K562 (cell line): ENCODE data around the gene ZNF326. TPM values are rescaled to one million over a fixed set of nuclear protein-coding genes. Genes with fewer than 3 reads are reported as not detected.

ENCODE experiments used
- ATAC-seq: fragments of 200-7000 bp; cut with Tn5 transposase; 3 replicates; pipeline ENCODE4 v1.9.1; 2020; ENCODE audit warnings: moderate library complexity
- BruUV-seq: library from RNA; stranded (reverse); fragments of 400-500 nt; replicated peaks from 2 replicates; lab custom pipeline; 2021; lab: Mats Ljungman, UMichigan
- CTCF ChIA-PET: fragments of 300-600 bp; formaldehyde crosslinking; extraction: SDS; loops from one replicate; lab custom pipeline; 2021; ENCODE audit warnings: low intra/inter-chr PET ratio; lab: Yijun Ruan, JAX
- POLR2A ChIA-PET: fragments of 300-600, 350-650 bp; sonication (Branson Sonifier 250); formaldehyde crosslinking; extraction: SDS; loops from one replicate; lab custom pipeline; 2021; ENCODE audit warnings: antibody characterized with exemption, inconsistent platforms; lab: Yijun Ruan, JAX
- DNase-seq, 4 experiments: peaks; one replicate each; pipeline versions ENCODE4 v3.0.0 to v3.0.0-alpha.2; 2011 to 2018; ENCODE audit warnings: low spot score in 3 of 4, mixed read lengths in 3 of 4; ENCODE audit errors: extremely low read depth in 1 of 4
- FAIRE-seq: peaks from 2 replicates; lab custom pipeline; 2011; peaks lifted over from hg19 to GRCh38; lab: Jason Lieb, UNC
- H2AFZ ChIP-seq: 2 replicates; pipeline ENCODE4 v1.6.0; 2011; ENCODE audit warnings: low read depth, low read length, control low read depth, inconsistent platforms
- H3K27ac ChIP-seq: fragments of 200-600 bp; 3 replicates; pipeline ENCODE4 v1.8.0; 2011; ENCODE audit warnings: low read depth, mild to moderate bottlenecking, control low read depth, inconsistent platforms, low read length, moderate library complexity, mixed read lengths; ENCODE audit errors: extremely low read depth
- H3K27me3 ChIP-seq, 2 experiments: fragments of 300-600 bp in 1 of 2; 2 replicates in 1 of 2; 3 replicates in 1 of 2; pipeline versions ENCODE4 v1.6.0 to v1.8.0; 2011; ENCODE audit warnings: inconsistent platforms in 2 of 2, low read length in 2 of 2, mild to moderate bottlenecking in 1 of 2, mixed read lengths in 1 of 2, moderate library complexity in 1 of 2; ENCODE audit not compliant: control insufficient read depth in 2 of 2, insufficient read depth in 2 of 2
- H3K36me3 ChIP-seq: fragments of 300-600 bp; 3 replicates; pipeline ENCODE4 v1.8.0; 2011; ENCODE audit warnings: mild to moderate bottlenecking, low read length, inconsistent platforms; ENCODE audit not compliant: control insufficient read depth, insufficient read depth
- H3K4me1 ChIP-seq, 2 experiments: fragments of 200-600 bp in 1 of 2; replicated peaks in 1 of 2; 2 replicates in 1 of 2; 3 replicates in 1 of 2; pipeline versions ENCODE4 v1.5.1 to v1.8.0; 2011; ENCODE audit warnings: inconsistent platforms in 2 of 2, low read length in 2 of 2, mild to moderate bottlenecking in 1 of 2, mixed read lengths in 1 of 2, moderate library complexity in 1 of 2; ENCODE audit not compliant: control insufficient read depth in 2 of 2, insufficient read depth in 2 of 2
- H3K4me2 ChIP-seq: 2 replicates; pipeline ENCODE4 v1.6.1; 2011; ENCODE audit warnings: low read length, control low read depth, inconsistent platforms, mixed read lengths; ENCODE audit not compliant: insufficient read depth
- H3K4me3 ChIP-seq: fragments of 200-600 bp; sonication (generic), shearing (Covaris generic); 2 replicates; pipeline ENCODE4 v1.5.1; 2016; ENCODE audit warnings: control low read depth, inconsistent platforms
- H3K79me2 ChIP-seq: fragments of 200-600 bp; 3 replicates; pipeline ENCODE4 v1.8.0; 2011; ENCODE audit warnings: low read length, inconsistent platforms; ENCODE audit not compliant: control insufficient read depth, insufficient read depth
- H3K9ac ChIP-seq, 2 experiments: 2 replicates each; pipeline versions ENCODE4 v1.6.0 to v1.6.1; 2011; ENCODE audit warnings: low read depth in 2 of 2, low read length in 2 of 2, control low read depth in 1 of 2, inconsistent platforms in 1 of 2, mild to moderate bottlenecking in 1 of 2, mixed read lengths in 1 of 2; ENCODE audit not compliant: insufficient read depth in 1 of 2
- H3K9me1 ChIP-seq: one replicate; pipeline ENCODE4 v1.6.0; 2011; ENCODE audit warnings: inconsistent platforms, mild to moderate bottlenecking, low read length, moderate library complexity; ENCODE audit not compliant: control insufficient read depth, insufficient read depth
- H3K9me3 ChIP-seq: replicated peaks from 2 replicates; pipeline ENCODE4 v1.5.1; 2011; ENCODE audit warnings: low read depth, low read length, inconsistent platforms; ENCODE audit not compliant: control insufficient read depth, insufficient read depth
- H4K20me1 ChIP-seq: replicated peaks from 2 replicates; pipeline ENCODE4 v1.6.1; 2011; ENCODE audit warnings: low read length, inconsistent platforms, mixed read lengths; ENCODE audit not compliant: control insufficient read depth, insufficient read depth
- ARID1B ChIP-seq: fragments of 450-650 bp; IDR thresholded peaks from 2 replicates; pipeline ENCODE4 v1.6.1; 2016; ENCODE audit warnings: antibody characterized with exemption, mild to moderate bottlenecking, inconsistent platforms
- CLOCK ChIP-seq: fragments of 250-450 bp; sonication (Bioruptor Pico); IDR thresholded peaks from 2 replicates; pipeline ENCODE4 v1.4.0; 2020; ENCODE audit warnings: mild to moderate bottlenecking, moderate library complexity, borderline replicate concordance
- FOXA1 ChIP-seq: fragments of 450-650 bp; IDR thresholded peaks from 2 replicates; pipeline ENCODE4 v1.6.1; 2016; ENCODE audit warnings: mild to moderate bottlenecking, borderline replicate concordance
- HEY1 ChIP-seq: fragments of 250-450 bp; sonication (Bioruptor Pico); IDR thresholded peaks from 2 replicates; pipeline ENCODE4 v1.5.0; 2020; ENCODE audit warnings: mild to moderate bottlenecking, moderate library complexity, borderline replicate concordance
- MYNN ChIP-seq, 2 experiments: sonication (generic); formaldehyde crosslinking in 1 of 2; IDR thresholded peaks; 2 replicates each; pipeline versions ENCODE4 v1.5.0 to v1.6.1; 2016 to 2020; ENCODE audit warnings: antibody characterized with exemption in 1 of 2, missing genetic modification reagents in 1 of 2
- NKRF ChIP-seq: fragments of 450-650 bp; IDR thresholded peaks from 2 replicates; pipeline ENCODE4 v1.6.1; 2016; ENCODE audit warnings: borderline replicate concordance
- PML ChIP-seq: IDR thresholded peaks from 2 replicates; pipeline ENCODE4 v1.6.1; 2012; ENCODE audit warnings: low read length, inconsistent platforms
- POLR2AphosphoS5 ChIP-seq: IDR thresholded peaks from 2 replicates; pipeline ENCODE4 v1.6.1; 2011; ENCODE audit warnings: mild to moderate bottlenecking, low read depth, low read length, moderate library complexity; ENCODE audit not compliant: control insufficient read depth, insufficient read depth
- RB1 ChIP-seq: fragments of 450-650 bp; IDR thresholded peaks from 2 replicates; pipeline ENCODE4 v1.6.1; 2017; ENCODE audit warnings: low read depth, mild to moderate bottlenecking
- TCF7L2 ChIP-seq: fragments of 150-350 bp; IDR thresholded peaks from 2 replicates; pipeline ENCODE4 v1.6.1; 2016; ENCODE audit warnings: low read depth, mild to moderate bottlenecking, low read length, moderate library complexity
- UBTF ChIP-seq, 2 experiments: IDR thresholded peaks; 2 replicates each; pipeline ENCODE4 v1.6.1; 2012; ENCODE audit warnings: improper control_type of control experiment in 2 of 2, low read depth in 2 of 2, low read length in 2 of 2, borderline replicate concordance in 1 of 2
- YY1 ChIP-seq, 3 experiments: IDR thresholded peaks; 2 replicates each; pipeline ENCODE4 v1.6.1; 2011; ENCODE audit warnings: low read length in 2 of 3, mild to moderate bottlenecking in 2 of 3, moderate library complexity in 2 of 3, borderline replicate concordance in 1 of 3, control low read depth in 1 of 3, low read depth in 1 of 3; ENCODE audit not compliant: insufficient read depth in 3 of 3, insufficient replicate concordance in 2 of 3, control insufficient read depth in 1 of 3, insufficient read length in 1 of 3; ENCODE audit errors: extremely low read depth in 1 of 3
- ZC3H11A ChIP-seq: IDR thresholded peaks from 2 replicates; pipeline ENCODE4 v1.6.1; 2012; ENCODE audit warnings: low read depth, low read length, improper control_type of control experiment
- ZNF23 ChIP-seq: fragments of 250-450 bp; sonication (Bioruptor Pico); IDR thresholded peaks from 2 replicates; pipeline ENCODE4 v1.4.0; 2020; ENCODE audit warnings: mild to moderate bottlenecking
- WGBS: fragments of 100-300 bp; shearing (Covaris generic); methylation state at CpG from one replicate; pipeline ENCODE4 v1.1.6; 2016; ENCODE audit warnings: low coverage, mixed read lengths; ENCODE audit not compliant: insufficient coverage; ENCODE audit errors: missing lambda C conversion rate; 5-methylcytosine and 5-hydroxymethylcytosine counted together
- in situ Hi-C: fragments of 300-500 bp; cut with MboI; formaldehyde crosslinking; loops from 4 replicates; pipeline ENCODE4 v1.15.0; 2018; ENCODE audit warnings: inconsistent platforms, mixed read lengths
- intact Hi-C: fragments of 100-400 bp; cut with micrococcal nuclease; formaldehyde crosslinking; loops from 2 replicates; pipeline ENCODE4 v1.14.2; 2022
- polyA plus RNA-seq, 8 experiments: library from polyadenylated mRNA; depleted of rRNA in 4 of 8; stranded (reverse) in 5 of 8; unstranded in 3 of 8; fragments of >200 nt; fragmentation: Nextera tagmentation in 2 of 8; fragmentation: Illumina TruSeq in 1 of 8; extraction: Ambion mirVana in 2 of 8; extraction: Trizol in 1 of 8; gene quantifications; 2 replicates each; pipeline versions ENCODE4 v1.2.1 to v1.2.3, GENCODE V29; 2011 to 2014; ENCODE audit warnings: inconsistent platforms in 1 of 8, missing spikeins in 1 of 8
- total RNA-seq, 7 experiments: library from RNA; depleted of rRNA in 6 of 7; stranded (reverse); fragments of >200 nt in 6 of 7; fragmentation: Illumina TruSeq in 2 of 7; extraction: Trizol in 2 of 7; gene quantifications; 2 replicates each; pipeline versions ENCODE4 v1.2.1 to v1.2.3, GENCODE V29; 2011 to 2021; ENCODE audit warnings: low replicate concordance in 1 of 7

The ZNF326 gene
- total and polyA plus RNA-seq, 9 of the 15 experiments (the other 6 are each of a cell fraction or from before 2014, with no cell fraction given) = 7.2 to 33.2 (median 20.1) TPM

- intact Hi-C loops (loop anchor here (10.0 kb wide), 1 partner anchor 1121 kb away; no protein-coding TSS in a partner anchor), in situ Hi-C loops (no loop called here)
- 11% methylated on average over 4 of the region's 4 CpGs for WGBS
- Histone ChIP-seq H3K27me3 (peaks cover 9 to 14% of the 10 kb centered on the region in 2 experiments), H3K4me2 (no peak overlapping the region), H3K79me2 (no peaks in the 10 kb centered on the region), H4K20me1 (no peaks in the 10 kb centered on the region), H3K36me3 (no peaks in the 10 kb centered on the region), H3K27ac (no peak overlapping the region), H2AFZ (no peak overlapping the region), H3K9me1 (no peaks in the 10 kb centered on the region), H3K4me3 (no peak overlapping the region), H3K4me1 (no peaks in the 10 kb centered on the region; a peak in 1 of 5 replicates), H3K9ac (no peak overlapping the region), H3K9me3 (no peaks in the 10 kb centered on the region)
- CTCF ChIA-PET = no interaction called here
- POLR2A ChIA-PET = interaction anchor here (0.7 to 1.2 kb wide), 3 partner anchors 9 to 198 kb away, joined by 3 to 4 read pairs (median 4); no protein-coding TSS in a partner anchor
- no peak for ATAC-seq
- no peak for DNase-seq
- BruUV-seq = no TSS peak
- FAIRE-seq = no peak
- TF ChIP-seq TCF7L2 (no peak), CLOCK (CRISPR knock-in tag) (no peak), UBTF (IDR thresholded peaks at IDR 0.05; ENCODE audit: borderline replicate concordance in 1 of 2, low read depth in 2 of 2, low read length in 2 of 2) (no peak), MYNN (IDR thresholded peaks at IDR 0.05) (no peak), MYNN (CRISPR knock-in tag; IDR thresholded peaks at IDR 0.05) (no peak), ZC3H11A (no peak), NKRF (no peak), PML (no peak), HEY1 (CRISPR knock-in tag) (no peak), ARID1B (no peak), ZNF23 (CRISPR knock-in tag) (no peak), FOXA1 (no peak), YY1 (IDR thresholded peaks at IDR 0.05; ENCODE audit: borderline replicate concordance in 1 of 3, control insufficient read depth in 1 of 3, extremely low read depth in 1 of 3, insufficient read depth in 3 of 3, insufficient read length in 1 of 3, insufficient replicate concordance in 2 of 3, low read depth in 1 of 3, low read length in 2 of 3) (no peak), POLR2AphosphoS5 (no peak), RB1 (no peak)
Measured at GRCh38 chr1:90043586-90043985, 48.7 kb downstream of the ZNF326 start.
